Stomach (tissue), 4 donors: ENCODE results near the gene SPRING1.

ENCODE experiments used
- CTCF ChIP-seq, 7 experiments: fragments of 450-650 bp in 4 of 7; fragments of 200-600 bp in 3 of 7; sonication (generic) in 3 of 7; IDR thresholded peaks; one replicate each; pipeline ENCODE4 v1.5.1; 2016 to 2019; ENCODE audit warnings: antibody characterized with exemption in 7 of 7, control low read depth in 2 of 7, mild to moderate bottlenecking in 1 of 7
- POLR2AphosphoS5 ChIP-seq, 3 donors: sonication (generic); formaldehyde crosslinking; IDR thresholded peaks; one replicate each; pipeline ENCODE4 v1.6.1; 2016; ENCODE audit warnings: antibody characterized with exemption in 3 of 3

- no peak for TF ChIP-seq CTCF (IDR thresholded peaks at IDR 0.05)
- TF ChIP-seq POLR2AphosphoS5 (IDR thresholded peaks at IDR 0.05) = no peak
Observed at GRCh38 chr12:116694653-116695463, 43.0 kb downstream of the SPRING1 start.
